ENCODE results near the gene STAMBPL1. TPM values are rescaled to one million over a fixed set of nuclear protein-coding genes. Genes with fewer than 3 reads are reported as not detected.
A peak's percentile ranks its signal among the peaks of the same experiment; 100 is the strongest.
"Not testable (repeated sequence)": the region's sequence is repeated elsewhere in the genome, so short reads cannot be mapped to it uniquely, and the experiment has no call there.

The STAMBPL1 gene
- total and polyA plus RNA-seq, 2 experiments from 2014 or later, result 4.5 to 20.0 TPM

DNA sequence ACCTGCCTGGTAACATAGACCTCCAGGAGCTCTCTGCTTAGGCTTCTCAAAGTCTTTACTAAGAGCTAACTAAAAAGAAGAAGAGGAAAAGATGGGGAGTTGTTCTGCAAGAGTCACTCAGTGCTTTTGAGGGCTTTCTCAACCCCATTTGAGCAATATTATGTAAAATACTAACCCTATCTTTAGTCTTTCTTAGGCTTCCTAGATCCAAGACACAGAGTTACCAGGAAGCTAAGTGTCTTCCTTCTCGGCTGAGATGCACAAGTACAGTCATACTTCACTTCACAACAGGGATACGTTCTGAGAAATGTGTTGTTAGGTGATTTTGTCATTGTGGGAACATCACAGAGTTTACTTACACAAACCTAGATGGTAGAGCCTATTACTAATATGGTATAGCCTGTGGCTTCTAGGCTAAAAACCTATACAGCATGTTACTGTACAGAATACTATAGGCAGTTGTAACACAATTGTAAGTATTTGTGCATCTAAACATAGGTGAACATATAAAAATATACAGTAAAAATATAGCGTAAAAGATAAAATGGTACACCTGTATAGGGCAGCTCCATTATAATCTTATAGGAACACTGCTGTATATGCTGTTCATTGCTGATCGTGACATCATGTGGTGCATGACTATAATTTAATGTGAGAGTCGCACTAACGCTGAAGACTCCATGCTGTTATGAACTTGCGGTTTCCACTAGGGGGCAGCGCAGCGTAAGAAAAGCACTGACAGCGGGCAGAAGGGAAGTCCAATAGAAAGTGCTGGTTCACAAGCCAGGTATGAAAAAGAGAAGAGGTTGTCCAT, 44.7 kb upstream of the STAMBPL1 start:
- H3K4me2 ChIP-seq, result no peak overlapping the region

DNA sequence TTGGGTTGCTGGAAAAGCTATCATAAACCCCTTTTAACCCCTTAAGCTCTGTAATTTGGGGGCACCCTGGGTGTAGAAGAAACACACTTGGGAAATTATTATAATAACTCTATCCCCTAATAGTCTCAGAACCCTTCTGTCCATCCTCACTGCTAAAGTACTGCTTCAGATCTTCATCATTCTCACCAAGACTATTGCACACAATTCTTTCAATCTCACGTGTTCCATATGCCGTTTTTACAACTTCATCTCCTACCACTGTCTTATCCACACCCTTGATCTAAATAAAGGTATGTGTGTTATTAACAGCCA, 44.2 kb upstream of the STAMBPL1 start:
- Histone ChIP-seq H3K4me3 (no peak overlapping the region), H3K4me1 (ENCODE audit: insufficient read depth) (no peaks in the 10 kb centered on the region), H4K20me1 (ENCODE audit: insufficient read depth, poor library complexity, severe bottlenecking) (no peaks in the 10 kb centered on the region), H3K9me3 (ENCODE audit: low read depth) (no peaks in the 10 kb centered on the region), H3K27ac (no peak overlapping the region), H3K4me2 (no peak overlapping the region), H3K9me2 (replicated peaks; ENCODE audit: insufficient read depth) (no peaks in the 10 kb centered on the region), H3K27me3 (no peaks in the 10 kb centered on the region), H2AFZ (no peak overlapping the region), H3K79me2 (no peaks in the 10 kb centered on the region), H3K36me3 (replicated peaks; ENCODE audit: insufficient read depth, low read depth) (no peaks in the 10 kb centered on the region)
- no peak for TF ChIP-seq EZH2 (IDR thresholded peaks at IDR 0.05; ENCODE audit: borderline replicate concordance)
- TF ChIP-seq, protein P1, sequence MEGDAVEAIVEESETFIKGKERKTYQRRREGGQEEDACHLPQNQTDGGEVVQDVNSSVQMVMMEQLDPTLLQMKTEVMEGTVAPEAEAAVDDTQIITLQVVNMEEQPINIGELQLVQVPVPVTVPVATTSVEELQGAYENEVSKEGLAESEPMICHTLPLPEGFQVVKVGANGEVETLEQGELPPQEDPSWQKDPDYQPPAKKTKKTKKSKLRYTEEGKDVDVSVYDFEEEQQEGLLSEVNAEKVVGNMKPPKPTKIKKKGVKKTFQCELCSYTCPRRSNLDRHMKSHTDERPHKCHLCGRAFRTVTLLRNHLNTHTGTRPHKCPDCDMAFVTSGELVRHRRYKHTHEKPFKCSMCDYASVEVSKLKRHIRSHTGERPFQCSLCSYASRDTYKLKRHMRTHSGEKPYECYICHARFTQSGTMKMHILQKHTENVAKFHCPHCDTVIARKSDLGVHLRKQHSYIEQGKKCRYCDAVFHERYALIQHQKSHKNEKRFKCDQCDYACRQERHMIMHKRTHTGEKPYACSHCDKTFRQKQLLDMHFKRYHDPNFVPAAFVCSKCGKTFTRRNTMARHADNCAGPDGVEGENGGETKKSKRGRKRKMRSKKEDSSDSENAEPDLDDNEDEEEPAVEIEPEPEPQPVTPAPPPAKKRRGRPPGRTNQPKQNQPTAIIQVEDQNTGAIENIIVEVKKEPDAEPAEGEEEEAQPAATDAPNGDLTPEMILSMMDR (IDR thresholded peaks at IDR 0.05; ENCODE audit: poor library complexity), result no peak
- no peak for TF ChIP-seq EZH2phosphoT487 (IDR thresholded peaks at IDR 0.05; ENCODE audit: low read depth, severe bottlenecking, unreplicated experiment)
- WGBS (ENCODE audit: low lambda C conversion rate, missing lambda C conversion rate), result 7% methylated on average over 2 of the region's 2 CpGs
- DNase-seq (ENCODE audit: low spot score), result no peak

More for the DNA sequence above, 44.7 kb upstream of the STAMBPL1 start:
- no peaks in the 10 kb centered on the region for H3K27me3 ChIP-seq
- no peaks in the 10 kb centered on the region for H3K9me3 ChIP-seq (ENCODE audit: low read depth)
- no peaks in the 10 kb centered on the region for H3K36me3 ChIP-seq (replicated peaks; ENCODE audit: insufficient read depth, low read depth)
- peak; percentile 88 for DNase-seq (ENCODE audit: low spot score)
- no peaks in the 10 kb centered on the region for H3K4me1 ChIP-seq (ENCODE audit: insufficient read depth)
- H3K79me2 ChIP-seq, result no peaks in the 10 kb centered on the region
- H3K27ac ChIP-seq, result no peak overlapping the region
- no peaks in the 10 kb centered on the region for H3K9me2 ChIP-seq (replicated peaks; ENCODE audit: insufficient read depth)
- WGBS (ENCODE audit: low lambda C conversion rate, missing lambda C conversion rate), result 20% methylated on average over 10 of the region's 10 CpGs
- H4K20me1 ChIP-seq (ENCODE audit: insufficient read depth, poor library complexity, severe bottlenecking), result no peaks in the 10 kb centered on the region
- H2AFZ ChIP-seq, result no peak overlapping the region
- H3K4me3 ChIP-seq, result no peak overlapping the region
- TF ChIP-seq EZH2 (IDR thresholded peaks at IDR 0.05; ENCODE audit: borderline replicate concordance), result no peak
- no peak for TF ChIP-seq EZH2phosphoT487 (IDR thresholded peaks at IDR 0.05; ENCODE audit: low read depth, severe bottlenecking, unreplicated experiment)
- TF ChIP-seq, protein P1 (IDR thresholded peaks at IDR 0.05; ENCODE audit: poor library complexity), result peak; percentile 94

DNA sequence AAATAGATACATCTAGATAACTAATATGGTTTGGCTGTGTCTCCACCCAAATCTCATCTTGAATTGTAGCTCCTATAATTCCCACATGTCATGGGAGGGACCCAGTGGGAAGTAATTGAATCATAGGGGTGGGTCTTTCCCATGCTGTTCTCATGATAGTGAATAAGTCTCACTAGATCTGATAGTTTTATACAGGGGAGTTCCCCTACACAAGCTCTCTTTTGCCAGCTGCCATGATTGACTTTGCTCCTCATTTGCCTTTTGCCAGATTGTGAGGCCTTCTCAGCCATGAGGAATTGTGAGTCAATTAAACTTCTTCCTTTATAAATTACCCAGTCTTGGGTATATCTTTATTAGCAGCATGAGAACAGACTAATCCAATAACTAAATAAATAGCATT, 42.4 kb upstream of the STAMBPL1 start:
- not testable (repeated sequence) for H3K27ac ChIP-seq; H2AFZ ChIP-seq; H3K9me2 ChIP-seq (replicated peaks; ENCODE audit: insufficient read depth); H3K36me3 ChIP-seq (replicated peaks; ENCODE audit: insufficient read depth, low read depth); H3K4me3 ChIP-seq; H4K20me1 ChIP-seq (ENCODE audit: insufficient read depth, poor library complexity, severe bottlenecking); H3K79me2 ChIP-seq; H3K4me2 ChIP-seq; H3K9me3 ChIP-seq (ENCODE audit: low read depth); H3K4me1 ChIP-seq (ENCODE audit: insufficient read depth); H3K27me3 ChIP-seq; DNase-seq (ENCODE audit: low spot score)

DNA sequence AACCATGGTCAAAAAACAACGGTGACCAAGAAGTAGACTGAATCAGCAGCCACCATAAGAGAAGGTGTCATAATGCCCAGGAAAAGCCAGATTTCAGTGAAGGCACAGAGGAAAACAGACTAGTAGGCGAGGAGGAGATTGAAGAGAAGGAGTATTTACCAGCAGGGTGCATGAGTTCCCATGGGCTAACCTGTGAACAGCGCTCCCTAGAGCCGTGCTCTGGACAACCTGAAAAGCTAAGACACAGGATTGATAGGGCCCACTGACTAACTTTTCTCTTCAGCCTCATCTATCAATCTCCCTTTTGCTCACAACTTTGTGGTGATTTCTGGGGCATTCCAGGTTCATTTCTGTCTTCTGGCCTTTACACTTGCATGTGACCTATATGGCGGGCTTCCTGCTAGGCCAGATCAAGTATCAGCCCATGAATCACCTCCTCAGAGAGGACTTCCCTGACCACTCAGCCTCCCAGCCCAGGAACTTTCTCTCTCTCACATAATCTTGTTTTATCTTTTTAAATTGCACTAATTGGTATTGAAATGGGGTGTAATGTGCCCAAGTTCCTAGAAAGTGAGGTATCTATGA, 41.2 kb upstream of the STAMBPL1 start:
- no peaks in the 10 kb centered on the region for H3K79me2 ChIP-seq
- no peaks in the 10 kb centered on the region for H4K20me1 ChIP-seq (ENCODE audit: insufficient read depth, poor library complexity, severe bottlenecking)
- H3K4me2 ChIP-seq, result no peak overlapping the region
- H3K9me3 ChIP-seq (ENCODE audit: low read depth), result no peaks in the 10 kb centered on the region
- H3K27me3 ChIP-seq, result no peaks in the 10 kb centered on the region
- WGBS (ENCODE audit: low lambda C conversion rate, missing lambda C conversion rate), result 95% methylated on average over 5 of the region's 5 CpGs
- no peak overlapping the region for H2AFZ ChIP-seq
- no peak for TF ChIP-seq EZH2phosphoT487 (IDR thresholded peaks at IDR 0.05; ENCODE audit: low read depth, severe bottlenecking, unreplicated experiment)
- TF ChIP-seq, protein P1 (IDR thresholded peaks at IDR 0.05; ENCODE audit: poor library complexity), result no peak
- TF ChIP-seq EZH2 (IDR thresholded peaks at IDR 0.05; ENCODE audit: borderline replicate concordance), result no peak
- no peak for DNase-seq (ENCODE audit: low spot score)
- no peak overlapping the region for H3K27ac ChIP-seq
- no peaks in the 10 kb centered on the region for H3K9me2 ChIP-seq (replicated peaks; ENCODE audit: insufficient read depth)
- no peak overlapping the region for H3K4me3 ChIP-seq
- H3K4me1 ChIP-seq (ENCODE audit: insufficient read depth), result no peaks in the 10 kb centered on the region
- H3K36me3 ChIP-seq (replicated peaks; ENCODE audit: insufficient read depth, low read depth), result no peaks in the 10 kb centered on the region
